Measurements from ENCODE around the gene WIPF2.
"Not testable (repeated sequence)": the region's sequence is repeated elsewhere in the genome, so short reads cannot be mapped to it uniquely, and the experiment has no call there.

WIPF2 gene

DNA sequence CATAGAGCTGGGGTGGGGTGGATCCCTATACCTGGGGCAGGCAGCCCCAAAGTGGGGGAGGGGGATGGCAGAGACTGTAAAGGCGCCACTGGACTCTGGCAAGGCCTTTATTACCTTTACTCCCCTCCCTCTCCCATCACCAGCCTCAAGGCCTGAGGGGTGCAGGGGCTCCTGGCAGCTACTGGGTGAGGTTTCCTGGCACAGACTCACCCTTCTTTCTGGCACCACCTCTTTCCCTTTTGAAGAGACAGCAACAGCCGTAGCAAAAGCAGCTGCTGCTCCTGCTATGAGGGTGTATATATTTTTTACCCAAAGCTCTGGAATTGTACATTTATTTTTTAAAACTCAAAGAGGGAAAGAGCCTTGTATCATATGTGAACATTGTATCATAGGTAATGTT lies 24.3 kb upstream of the WIPF2 start:
- no peak for DNase-seq

DNA sequence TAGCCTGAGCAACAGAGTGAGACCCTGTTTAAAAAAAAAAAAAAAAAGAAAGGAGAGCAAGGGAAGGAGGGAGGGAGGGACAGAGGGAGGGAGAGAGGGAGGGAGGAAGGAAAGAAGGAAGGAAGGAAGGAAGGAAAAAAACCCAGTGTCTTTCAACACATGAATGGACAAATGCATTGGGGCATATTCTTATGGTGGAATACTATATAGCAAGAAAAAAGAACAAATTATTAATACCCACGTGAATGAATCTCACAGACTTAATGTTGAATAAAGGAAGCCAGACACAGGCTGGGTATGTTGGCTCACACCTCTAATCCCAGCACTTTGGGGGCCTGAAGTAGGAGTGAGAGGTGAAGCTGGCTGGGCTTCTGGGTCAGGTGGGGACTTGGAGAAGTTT lies 21.6 kb upstream of the WIPF2 start:
- DNase-seq = no peak

DNA sequence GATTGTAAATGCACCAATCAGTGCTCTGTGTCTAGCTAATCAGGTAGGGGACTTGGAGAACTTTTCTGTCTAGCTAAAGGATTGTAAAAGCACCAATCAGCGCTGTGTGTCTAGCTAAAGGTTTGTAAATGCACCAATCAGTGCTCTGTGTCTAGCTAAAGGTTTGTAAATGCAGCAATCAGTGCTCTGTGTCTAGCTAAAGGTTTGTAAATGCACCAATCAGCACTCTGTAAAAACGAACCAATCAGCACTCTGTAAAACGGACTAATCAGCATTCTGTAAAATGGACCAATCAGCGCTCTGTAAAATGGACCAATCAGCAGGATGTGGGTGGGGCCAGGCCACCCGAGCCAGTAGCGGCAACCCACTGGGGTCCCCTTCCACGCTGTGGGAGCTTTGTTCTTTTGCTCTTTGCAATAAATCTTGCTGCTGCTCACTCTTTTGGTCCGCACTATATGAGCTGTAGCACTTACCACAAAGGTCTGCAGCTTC lies 21.1 kb upstream of the WIPF2 start:
- DNase-seq = not testable (repeated sequence)

DNA sequence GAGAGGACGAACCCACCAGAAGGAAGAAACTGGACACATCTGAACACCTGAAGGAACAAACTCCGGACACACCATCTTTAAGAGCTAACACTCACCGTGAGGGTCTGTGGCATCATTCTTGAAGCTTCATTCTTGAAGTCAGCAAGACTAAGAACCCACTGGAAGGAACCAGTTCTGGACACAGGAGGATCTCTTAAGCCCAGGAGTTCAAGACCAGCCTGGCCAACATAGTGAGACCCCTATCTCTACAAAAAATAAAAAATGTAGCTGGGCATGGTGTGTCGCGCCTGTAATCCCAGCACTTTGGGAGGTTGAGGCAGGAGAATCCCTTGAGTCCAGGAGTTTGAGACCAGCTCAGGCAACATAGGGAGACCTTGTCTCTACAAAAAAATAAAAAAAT lies 20.5 kb upstream of the WIPF2 start:
- no peak for DNase-seq

DNA sequence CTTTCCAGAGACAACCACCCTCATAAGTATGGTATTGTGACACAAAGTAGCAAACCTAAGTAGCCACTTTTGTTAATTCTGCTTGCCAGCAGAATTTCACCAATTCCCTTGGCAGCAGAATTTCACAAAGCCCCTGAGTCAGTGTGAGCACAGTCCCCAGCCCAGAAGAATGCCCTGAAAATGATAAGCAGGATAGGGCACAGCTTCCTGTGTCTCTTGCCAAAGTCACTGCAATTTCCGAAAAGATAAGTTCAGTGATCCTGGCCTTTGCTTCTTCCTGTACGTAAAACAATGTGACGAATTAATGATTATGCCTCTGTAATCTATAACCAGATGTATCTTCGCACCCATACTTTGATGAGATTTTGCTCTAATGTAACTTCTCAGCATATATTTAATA lies 16.0 kb upstream of the WIPF2 start:
- no peak for DNase-seq

DNA sequence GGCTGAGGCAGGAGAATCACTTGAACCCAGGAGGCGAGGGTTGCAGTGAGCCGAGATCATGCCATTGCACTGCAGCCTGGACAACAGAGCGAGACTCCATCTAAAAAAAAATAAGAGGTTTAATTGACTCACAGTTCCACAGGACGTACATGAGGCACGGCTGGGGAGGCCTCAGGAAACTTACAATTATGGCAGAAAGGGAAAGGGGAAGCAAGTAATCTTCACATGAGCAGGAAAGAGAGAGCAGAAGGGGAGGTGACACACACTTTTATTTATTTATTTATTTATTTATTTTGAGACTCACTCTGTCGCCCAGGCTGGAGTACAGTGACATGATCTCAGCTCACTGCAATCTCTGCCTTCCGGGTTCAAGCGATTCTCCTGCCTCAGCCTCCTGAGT lies 12.9 kb upstream of the WIPF2 start:
- DNase-seq = not testable (repeated sequence)

DNA sequence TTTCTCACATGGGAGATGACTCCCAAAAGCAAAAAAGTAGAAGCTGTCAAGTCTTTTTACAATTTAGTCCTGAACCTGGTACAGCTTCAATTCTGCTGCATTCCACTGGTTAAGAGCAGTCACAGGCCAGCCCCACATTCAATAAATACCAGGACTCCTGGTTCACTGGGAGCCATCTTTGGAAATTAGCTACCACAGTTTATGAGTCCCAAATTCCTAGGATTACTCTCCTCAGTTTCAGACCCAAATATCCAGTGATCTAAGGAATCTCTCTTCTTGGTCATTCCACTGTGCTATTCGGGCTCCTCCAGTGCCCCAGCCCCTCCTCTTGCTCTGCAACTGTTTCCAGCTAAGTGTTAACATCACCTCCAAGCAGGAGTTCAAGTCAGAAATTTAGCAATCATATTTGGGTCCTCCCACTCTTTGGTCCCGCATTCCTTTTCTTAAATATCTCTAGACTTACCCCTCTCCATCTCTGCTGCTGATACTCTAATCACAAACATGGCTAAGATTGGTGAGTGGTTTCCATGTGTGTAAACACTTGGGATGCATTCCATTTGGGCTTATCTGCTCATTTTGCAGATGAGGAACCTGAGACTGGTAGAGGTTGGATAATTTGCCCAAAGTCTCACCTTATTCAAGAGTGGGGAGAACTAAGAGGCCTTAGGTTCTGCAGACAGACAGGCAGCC lies 9.6 kb upstream of the WIPF2 start:
- DNase-seq = peak; percentile 9

DNA sequence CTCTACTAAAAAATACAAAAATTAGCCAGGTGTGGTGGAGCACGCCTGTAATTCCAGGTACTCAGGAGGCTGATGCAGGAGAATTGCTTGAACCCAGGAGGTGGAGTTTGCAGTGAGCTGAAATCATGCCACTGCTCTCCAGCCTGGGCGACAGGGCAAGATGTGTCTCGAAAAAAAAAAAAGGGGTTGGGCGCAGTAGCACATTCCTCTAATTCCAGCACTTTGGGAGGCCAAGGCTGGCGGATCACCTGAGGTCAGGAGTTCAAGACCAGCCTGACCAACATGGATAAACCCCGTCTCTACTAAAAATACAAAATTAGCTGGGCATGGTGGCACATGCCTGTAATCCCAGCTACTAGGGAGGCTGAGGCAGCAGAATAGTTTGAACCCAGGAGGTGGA lies 5.2 kb upstream of the WIPF2 start:
- not testable (repeated sequence) for DNase-seq

DNA sequence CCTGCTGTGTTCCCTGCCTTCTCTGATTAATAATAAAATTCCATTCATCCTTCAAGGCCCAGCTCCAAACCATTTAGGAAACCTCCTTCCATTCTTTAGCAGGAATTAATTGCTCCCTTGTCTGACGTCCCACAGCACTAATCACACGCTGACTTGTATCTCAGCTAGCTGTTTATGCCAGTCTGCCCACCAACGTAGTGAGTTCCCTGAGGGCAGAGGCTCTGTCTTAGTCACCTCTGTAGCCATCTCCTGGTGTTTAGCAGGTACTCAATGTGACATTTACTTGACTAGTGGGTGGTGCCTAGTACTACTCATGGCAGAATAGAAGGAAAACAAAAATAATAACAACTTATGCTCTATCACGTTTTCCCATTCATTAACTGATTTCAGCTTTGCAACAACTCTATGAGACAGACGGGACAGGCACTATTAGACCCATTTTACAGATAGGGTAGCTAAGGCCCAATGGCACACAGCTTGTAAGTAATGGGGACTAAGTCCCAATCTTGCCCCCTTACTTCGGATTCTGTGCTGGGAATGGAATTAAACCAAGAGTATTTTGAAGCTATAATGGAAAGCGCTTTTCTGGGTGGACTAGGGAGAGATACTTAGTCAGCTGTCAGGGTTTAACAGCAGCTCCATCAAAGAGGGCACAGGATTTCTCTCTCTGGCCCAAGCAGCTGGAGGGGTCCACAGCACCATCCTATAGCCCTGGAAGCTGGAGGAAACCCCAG lies 931 bp upstream of the WIPF2 start:
- DNase-seq = no peak

DNA sequence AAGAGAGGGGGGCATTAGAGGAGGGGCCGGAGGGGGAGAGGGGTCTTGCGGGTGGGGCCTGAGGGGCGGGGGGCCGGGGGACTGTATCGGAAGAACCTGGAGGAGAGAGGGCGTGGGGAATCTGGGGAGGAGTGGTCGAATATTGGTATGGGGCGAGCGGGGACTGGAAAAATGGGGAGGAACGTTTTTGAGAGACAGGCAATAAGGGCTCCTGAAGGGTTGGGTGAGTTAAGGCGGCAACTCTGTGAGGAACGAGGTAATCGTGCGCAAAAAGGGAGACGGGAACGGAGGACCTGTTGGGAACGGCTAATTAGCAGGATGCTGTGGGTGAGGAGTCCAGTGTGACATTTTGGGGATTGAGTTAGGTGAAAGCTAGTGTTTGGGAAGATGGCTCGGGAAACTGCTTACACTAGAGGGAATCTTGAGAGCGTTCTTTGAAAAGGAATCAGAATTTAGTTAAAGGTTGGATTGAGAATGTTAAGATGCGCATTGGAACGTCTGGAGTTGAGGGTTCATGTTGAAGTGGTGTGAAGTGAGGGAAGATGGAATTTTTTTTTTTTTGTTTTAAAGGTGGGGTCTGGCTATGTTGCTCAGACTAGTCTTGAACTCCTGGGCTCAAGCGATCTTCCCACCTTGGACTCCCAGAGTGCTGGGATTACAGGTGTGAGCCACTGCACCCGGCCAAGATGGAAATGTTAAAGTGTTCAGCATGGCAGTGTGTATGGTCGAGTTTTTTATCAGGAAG lies 662 bp downstream of the WIPF2 start:
- DNase-seq = peak; percentile 69

DNA sequence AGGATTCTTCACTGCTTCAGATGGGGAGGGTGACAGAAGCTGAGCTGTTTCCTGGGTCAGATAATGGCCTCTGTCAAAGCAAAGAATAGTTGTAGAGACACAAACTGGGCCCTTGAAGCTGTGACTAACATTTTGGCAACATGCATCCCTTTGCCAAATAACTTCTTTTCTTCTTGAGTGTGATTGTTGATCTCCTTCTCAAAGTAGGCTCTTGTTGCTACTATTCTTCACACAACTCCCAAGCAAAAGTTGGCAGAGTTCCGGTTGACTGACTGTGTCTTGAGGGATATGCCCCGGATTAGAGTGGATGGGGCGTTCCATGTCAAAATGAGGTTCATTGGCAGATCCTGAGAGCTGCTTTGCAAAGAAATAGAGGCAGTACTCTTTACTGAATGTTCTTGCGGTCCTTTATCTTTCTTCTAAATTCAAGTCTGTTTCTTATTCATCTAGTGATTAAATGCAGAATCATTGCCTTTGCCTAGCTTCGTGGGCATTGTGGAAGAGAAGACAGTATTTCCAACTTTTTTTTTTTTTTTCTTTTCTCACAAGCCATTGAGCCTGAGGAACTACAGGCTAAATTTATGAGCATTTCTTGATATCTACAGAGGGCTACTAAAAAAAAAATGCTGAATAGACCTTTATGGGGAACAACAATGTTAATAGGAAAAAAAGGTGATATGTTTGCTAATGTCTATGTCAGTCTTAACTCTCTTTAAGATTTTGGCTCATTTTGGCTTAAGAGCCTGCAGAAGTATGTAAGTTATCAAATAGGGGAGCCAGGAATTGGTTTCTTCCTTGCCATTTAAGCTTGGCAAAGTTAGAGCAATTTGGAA lies 5.8 kb downstream of the WIPF2 start:
- no peak for DNase-seq

DNA sequence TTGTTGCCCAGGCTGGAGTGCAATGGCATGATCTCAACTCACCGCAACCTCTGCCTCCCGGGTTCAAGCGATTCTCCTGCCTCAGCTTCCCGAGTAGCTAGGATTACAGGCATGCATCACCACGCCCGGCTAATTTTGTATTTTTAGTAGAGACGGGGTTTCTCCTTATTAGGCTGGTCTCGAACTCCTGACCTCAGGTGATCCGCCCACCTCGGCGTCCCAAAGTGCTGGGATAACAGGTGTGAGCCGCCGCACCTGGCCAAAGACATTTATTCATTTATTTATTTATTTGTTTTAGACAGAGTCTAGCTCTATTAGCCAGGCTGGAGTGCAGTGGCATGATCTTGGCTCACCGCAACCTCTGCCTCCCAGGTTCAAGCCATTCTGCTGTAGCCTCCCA lies 10.0 kb downstream of the WIPF2 start:
- not testable (repeated sequence) for DNase-seq

DNA sequence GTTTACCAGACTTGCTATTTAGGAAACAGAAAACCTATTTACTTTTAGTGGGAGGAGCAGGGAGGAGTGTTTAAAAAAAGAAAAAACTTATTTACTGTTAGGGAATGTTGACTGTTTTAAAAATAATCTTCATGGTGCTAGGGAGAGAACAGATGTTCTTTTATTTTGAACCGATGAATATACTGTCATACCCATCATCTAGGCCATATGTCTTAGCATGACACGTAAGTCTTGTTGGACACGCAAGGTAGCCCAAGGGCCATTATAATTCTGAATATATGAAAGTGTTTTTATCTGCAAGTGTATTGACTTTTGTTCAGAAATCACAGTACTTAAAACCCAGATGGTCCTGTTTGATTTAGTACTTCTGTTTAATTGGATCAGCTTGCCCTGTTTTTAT lies 11.6 kb downstream of the WIPF2 start:
- DNase-seq = no peak

DNA sequence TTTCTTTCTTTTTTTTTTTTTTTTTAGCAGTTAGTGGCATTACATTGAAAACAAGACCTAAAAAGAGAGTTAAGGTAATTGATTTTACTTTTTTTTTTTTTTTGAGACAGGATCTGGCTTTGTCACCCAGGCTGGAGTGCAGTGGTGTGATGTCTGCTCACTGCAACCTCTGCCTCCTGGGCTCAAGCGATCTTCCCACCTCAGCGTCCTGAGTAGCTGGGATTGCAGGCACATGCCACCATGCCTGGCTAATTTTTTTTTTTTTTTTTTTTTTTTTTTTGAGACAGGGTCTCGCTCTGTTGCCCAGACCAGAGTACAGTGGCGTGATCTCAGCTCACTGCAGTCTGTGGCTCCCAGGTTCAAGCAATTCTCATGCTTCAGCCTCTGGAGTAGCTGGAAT lies 12.8 kb downstream of the WIPF2 start:
- not testable (repeated sequence) for DNase-seq

DNA sequence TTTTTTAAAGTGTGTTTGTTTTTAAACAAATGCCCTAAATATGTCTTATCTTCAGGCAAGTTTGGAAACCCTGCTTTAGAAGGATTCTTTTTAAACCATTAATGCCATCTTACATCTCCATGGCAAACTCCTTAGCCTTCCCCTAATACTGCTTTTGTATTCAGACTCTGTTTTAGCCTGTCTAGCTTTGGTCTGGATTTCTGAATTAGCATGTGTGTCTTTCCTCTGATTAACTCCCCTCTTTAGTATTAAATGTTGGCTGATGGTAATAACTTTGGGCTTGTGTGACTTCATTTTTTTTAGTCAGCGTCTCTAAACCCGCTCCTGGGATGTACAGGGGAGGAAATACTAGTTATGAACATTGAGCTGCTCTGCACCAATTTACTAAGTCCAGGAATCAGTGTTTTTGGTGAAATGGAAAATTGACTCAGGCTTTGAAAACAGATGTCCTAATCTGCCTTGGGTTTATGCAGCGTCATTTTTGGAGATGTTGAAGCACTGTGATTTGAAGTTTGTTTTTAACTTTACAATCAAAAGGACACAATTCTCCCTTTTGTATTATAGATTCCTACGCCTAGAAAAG lies 22.2 kb downstream of the WIPF2 start:
- DNase-seq = no peak

DNA sequence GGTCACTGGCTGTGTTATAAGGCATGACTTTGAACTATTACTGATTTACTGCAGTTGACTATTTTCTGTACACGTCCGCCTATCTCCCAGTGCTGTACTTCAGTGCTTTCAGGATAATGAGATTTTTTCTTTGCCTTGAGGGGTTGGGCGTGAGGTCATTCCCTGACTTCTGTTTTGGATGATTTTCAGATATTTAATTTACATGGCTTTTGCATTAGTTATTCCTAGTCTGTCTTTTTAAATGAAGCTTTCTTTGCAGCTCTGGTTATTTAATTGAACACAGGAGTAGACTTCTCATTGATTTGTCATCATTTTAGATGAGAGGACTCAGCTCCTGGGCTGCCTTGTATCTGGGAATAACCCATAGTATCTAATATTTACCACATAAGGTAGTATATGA lies 23.7 kb downstream of the WIPF2 start:
- DNase-seq = no peak

DNA sequence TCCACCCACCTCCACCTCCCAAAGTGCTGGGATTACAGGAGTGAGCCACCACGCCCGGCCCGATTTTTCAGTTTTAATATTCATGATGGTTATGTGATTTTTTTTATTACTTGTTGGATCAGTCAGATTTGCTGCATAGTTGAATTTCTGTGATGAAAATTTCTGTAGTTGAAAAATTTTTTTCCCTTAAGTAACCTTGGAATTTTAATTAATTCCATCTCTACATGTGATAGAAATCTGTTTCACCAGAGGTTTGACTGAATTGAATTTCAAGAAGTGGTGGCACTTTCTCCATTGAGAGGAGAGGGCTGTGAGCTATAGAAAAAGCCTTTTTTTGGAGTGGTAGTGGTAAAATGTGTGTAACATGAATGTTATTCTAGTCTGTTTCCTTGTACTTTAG lies 24.7 kb downstream of the WIPF2 start:
- DNase-seq = no peak

DNA sequence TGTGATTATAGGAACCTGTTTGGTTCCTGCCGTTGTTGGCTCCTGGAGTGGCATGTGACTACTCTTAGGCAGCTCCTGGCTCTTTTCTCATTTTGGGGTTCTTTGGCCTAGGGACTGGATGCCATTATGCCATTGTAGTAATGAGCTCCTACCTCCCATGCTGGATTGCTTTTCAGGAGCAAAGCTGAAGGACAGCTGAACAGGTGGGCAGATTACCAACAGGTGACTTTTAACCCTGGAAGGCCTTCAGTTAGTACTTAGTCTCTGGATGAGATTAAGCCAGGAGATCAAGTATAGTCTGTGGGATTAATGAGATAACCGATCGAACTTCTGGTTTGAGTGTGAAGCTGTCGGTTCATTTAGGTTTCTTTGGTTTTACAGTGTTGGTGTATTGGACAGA lies 25.2 kb downstream of the WIPF2 start:
- DNase-seq = no peak

DNA sequence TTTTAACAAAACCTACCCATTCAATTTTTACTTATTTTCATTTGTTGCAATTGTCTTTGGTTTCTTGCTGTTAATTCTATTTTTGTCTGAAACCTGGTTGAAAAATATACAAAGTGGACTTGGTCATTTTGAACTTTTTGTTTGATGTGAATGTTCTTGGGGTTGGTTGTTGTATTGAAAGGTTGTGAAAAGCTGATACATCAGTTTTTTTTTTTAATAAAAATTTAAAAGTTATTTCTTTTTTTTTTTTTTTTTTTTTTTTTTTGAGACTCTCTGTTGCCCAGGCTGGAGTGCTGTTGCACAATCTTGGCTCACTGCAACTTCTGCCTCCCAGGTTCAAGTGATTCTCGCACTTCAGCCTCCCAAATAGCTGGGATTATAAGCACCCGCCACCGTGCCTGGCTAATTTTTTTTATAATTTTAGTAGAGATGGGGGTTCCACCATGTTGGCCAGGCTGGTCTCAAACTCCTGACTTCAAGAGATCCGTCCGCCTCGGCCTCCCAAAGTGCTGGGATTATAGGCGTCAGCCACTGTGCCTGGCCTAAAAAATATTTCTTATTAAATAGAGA lies 28.9 kb downstream of the WIPF2 start:
- DNase-seq = no peak

DNA sequence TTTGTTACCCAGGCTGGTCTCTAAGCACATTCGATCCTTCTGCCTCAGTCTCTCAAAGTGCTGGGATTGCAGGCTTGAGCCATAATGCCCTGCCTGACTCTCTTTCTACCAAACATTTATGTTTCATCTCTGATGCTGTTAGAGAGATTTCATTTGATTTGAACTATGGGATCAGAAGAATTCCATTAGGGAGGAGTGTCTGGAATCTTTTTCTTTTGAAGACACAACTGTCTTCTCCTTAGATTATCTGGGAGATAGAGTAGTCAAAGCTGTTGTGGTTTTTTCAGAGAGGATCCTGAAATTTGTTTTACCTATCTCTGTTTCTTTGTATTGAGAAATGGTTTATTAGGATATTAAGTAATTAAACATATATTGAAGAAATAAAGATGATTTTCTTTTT lies 29.4 kb downstream of the WIPF2 start:
- no peak for DNase-seq

DNA sequence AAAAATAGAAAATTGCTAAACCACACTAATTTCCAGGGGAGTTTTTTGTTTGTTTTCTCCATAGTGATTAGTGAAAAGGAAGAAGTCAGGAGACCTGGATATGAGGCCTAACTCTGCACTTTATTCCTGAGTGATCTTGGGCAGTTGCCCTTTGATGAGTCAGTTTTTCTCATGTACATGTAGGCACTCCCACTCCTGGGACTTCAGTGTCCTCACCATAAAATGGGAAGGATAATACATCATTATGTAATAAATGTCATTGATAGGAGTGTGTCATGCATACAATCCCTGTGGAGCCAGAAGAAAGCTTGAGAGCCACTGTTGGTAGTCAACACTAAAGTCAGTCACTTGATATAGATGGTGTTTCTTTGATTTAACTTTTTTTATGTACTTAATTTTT lies 32.5 kb downstream of the WIPF2 start:
- DNase-seq = peak; percentile 80

DNA sequence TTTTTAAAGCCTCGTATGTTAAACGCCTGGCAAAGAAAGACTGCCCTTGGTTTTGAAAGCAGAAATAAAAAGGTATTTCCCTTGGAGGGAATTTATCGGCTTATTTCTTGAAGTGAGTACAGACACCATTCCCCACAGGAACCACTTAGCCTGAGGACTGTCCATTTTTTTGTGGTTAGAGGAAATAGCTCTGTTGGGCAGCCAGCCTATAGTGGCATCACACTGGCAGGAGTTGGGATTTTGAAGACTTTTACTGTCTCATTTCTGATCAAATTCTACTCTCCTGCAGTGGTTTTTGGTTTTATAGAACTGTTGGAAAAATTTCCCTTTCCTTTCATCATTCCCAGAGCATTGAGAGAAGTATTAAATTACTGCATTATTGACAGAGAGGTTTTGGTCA lies 34.5 kb downstream of the WIPF2 start:
- no peak for DNase-seq
